Measurements from ENCODE around the gene EPM2A. TPM values are rescaled to one million over a fixed set of nuclear protein-coding genes. Genes with fewer than 3 reads are reported as not detected.

Gene EPM2A
- total RNA-seq, 2 donors from 2014 or later = 11.6 to 13.6 TPM

GRCh38 chr6:145608850-145609249, 126.5 kb downstream of the EPM2A start:
- peaks cover 2 to 3% of the 10 kb centered on the region in 2 donors for H3K9me3 Mint-ChIP-seq
- ATAC-seq (replicated peaks in 1 of 2) = no peak
- H3K27me3 Mint-ChIP-seq (ENCODE audit: low read depth) = peaks cover 6% of the 10 kb centered on the region
- no peak overlapping the region for H3K4me3 Mint-ChIP-seq
- H3K36me3 Mint-ChIP-seq (ENCODE audit: insufficient read depth in 2 of 2) = peaks cover 0 to 3% of the 10 kb centered on the region in 2 donors
- DNase-seq = no peak
- H3K27ac Mint-ChIP-seq = no peak overlapping the region
- no peaks in the 10 kb centered on the region for H3K4me1 Mint-ChIP-seq (ENCODE audit: low read depth)

DNA sequence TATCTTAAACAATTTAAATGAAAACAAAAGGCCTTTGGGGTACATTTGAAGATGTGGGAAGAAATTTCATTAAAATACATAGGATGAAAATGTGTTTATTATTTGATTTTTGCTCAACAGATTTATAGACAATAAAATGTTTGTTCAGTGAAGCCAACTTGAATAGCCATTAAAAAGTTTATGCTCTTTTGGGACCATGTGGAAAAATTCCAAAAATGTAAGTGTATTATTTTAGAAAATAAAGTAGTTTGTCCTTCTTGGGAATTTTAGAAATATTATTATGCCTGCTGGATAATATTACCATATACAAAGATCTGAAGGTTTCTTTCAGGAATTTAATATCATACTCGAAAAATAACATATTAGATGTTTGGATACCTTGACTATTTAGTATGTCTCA, 131.3 kb downstream of the EPM2A start:
- Mint-ChIP-seq H3K4me3 (no peak overlapping the region), H3K27me3 (ENCODE audit: low read depth) (peaks cover 6% of the 10 kb centered on the region), H3K36me3 (ENCODE audit: insufficient read depth in 2 of 2) (peaks cover 0 to 3% of the 10 kb centered on the region in 2 donors), H3K27ac (no peak overlapping the region), H3K4me1 (ENCODE audit: low read depth) (no peaks in the 10 kb centered on the region), H3K9me3 (peaks cover 2 to 3% of the 10 kb centered on the region in 2 donors)
- ATAC-seq (replicated peaks in 1 of 2) (no peak), DNase-seq (no peak)

GRCh38 chr6:145603424-145603833, 131.9 kb downstream of the EPM2A start:
- Mint-ChIP-seq H3K27ac (no peak overlapping the region), H3K4me3 (no peak overlapping the region), H3K9me3 (peaks cover 2 to 3% of the 10 kb centered on the region in 2 donors), H3K27me3 (ENCODE audit: low read depth) (peaks cover 6% of the 10 kb centered on the region), H3K36me3 (ENCODE audit: insufficient read depth in 2 of 2) (peaks cover 0 to 3% of the 10 kb centered on the region in 2 donors), H3K4me1 (ENCODE audit: low read depth) (no peaks in the 10 kb centered on the region)
- no peak for DNase-seq
- no peak for ATAC-seq (replicated peaks in 1 of 2)

GRCh38 chr6:145602726-145603326, 132.5 kb downstream of the EPM2A start:
- Mint-ChIP-seq H3K9me3 (peaks cover 2 to 3% of the 10 kb centered on the region in 2 donors), H3K36me3 (ENCODE audit: insufficient read depth in 2 of 2) (peaks cover 0 to 3% of the 10 kb centered on the region in 2 donors), H3K4me3 (no peak overlapping the region), H3K4me1 (ENCODE audit: low read depth) (no peaks in the 10 kb centered on the region), H3K27ac (no peak overlapping the region), H3K27me3 (ENCODE audit: low read depth) (peaks cover 6% of the 10 kb centered on the region)
- ATAC-seq (replicated peaks in 1 of 2) = no peak
- no peak for DNase-seq

- no peak for DNase-seq
- no peak overlapping the region for H3K27ac Mint-ChIP-seq
- no peaks in the 10 kb centered on the region for H3K4me1 Mint-ChIP-seq (ENCODE audit: low read depth)
- H3K9me3 Mint-ChIP-seq = no peaks in the 10 kb centered on the region
- H3K27me3 Mint-ChIP-seq (ENCODE audit: low read depth) = no peaks in the 10 kb centered on the region
- H3K4me3 Mint-ChIP-seq = no peak overlapping the region
- no peak for ATAC-seq (replicated peaks in 1 of 2)
- no peaks in the 10 kb centered on the region for H3K36me3 Mint-ChIP-seq (ENCODE audit: insufficient read depth in 2 of 2)
Observed at GRCh38 chr6:145601397-145601796, 133.9 kb downstream of the EPM2A start.

GRCh38 chr6:145600299-145600698, 135.0 kb downstream of the EPM2A start:
- DNase-seq (no peak), ATAC-seq (replicated peaks in 1 of 2) (no peak)
- Mint-ChIP-seq H3K4me1 (ENCODE audit: low read depth) (no peaks in the 10 kb centered on the region), H3K36me3 (ENCODE audit: insufficient read depth in 2 of 2) (no peaks in the 10 kb centered on the region), H3K4me3 (no peak overlapping the region), H3K27me3 (ENCODE audit: low read depth) (no peaks in the 10 kb centered on the region), H3K9me3 (no peaks in the 10 kb centered on the region), H3K27ac (no peak overlapping the region)

GRCh38 chr6:145588981-145589380, 146.3 kb downstream of the EPM2A start:
- ATAC-seq (replicated peaks in 1 of 2) (no peak), DNase-seq (no peak)
- no peaks in the 10 kb centered on the region for H3K36me3 Mint-ChIP-seq (ENCODE audit: insufficient read depth in 2 of 2)
- no peak overlapping the region for H3K27ac Mint-ChIP-seq
- peaks cover 0 to 1% of the 10 kb centered on the region in 2 donors for H3K9me3 Mint-ChIP-seq
- no peaks in the 10 kb centered on the region for H3K27me3 Mint-ChIP-seq (ENCODE audit: low read depth)
- H3K4me1 Mint-ChIP-seq (ENCODE audit: low read depth) = no peaks in the 10 kb centered on the region
- no peak overlapping the region for H3K4me3 Mint-ChIP-seq

DNA sequence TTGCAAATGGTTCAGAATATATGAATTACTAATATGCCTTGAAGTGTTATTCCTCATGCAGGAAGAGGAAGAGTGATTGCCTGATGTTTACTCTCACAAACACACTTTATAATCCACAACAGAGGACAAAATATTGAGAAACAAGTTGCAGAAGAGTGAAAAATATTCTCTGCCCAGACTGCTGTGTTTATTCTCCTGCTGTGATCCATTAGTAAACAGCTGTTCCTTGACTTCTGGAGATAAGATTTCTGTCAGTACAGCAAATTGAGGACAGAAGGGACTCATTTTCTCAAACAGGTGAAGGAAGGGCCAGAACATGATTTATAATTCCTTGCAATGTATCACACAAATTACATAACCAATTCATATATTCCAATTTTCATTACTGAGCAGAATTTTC, 148.0 kb downstream of the EPM2A start:
- Mint-ChIP-seq H3K36me3 (ENCODE audit: insufficient read depth in 2 of 2) (no peaks in the 10 kb centered on the region), H3K9me3 (peaks cover 3 to 5% of the 10 kb centered on the region in 2 donors), H3K27me3 (ENCODE audit: low read depth) (no peaks in the 10 kb centered on the region)

GRCh38 chr6:145583753-145584152, 151.6 kb downstream of the EPM2A start:
- Mint-ChIP-seq H3K36me3 (ENCODE audit: insufficient read depth in 2 of 2) (no peaks in the 10 kb centered on the region), H3K27ac (no peak overlapping the region), H3K4me3 (no peak overlapping the region), H3K9me3 (peaks cover 3 to 5% of the 10 kb centered on the region in 2 donors), H3K27me3 (ENCODE audit: low read depth) (no peaks in the 10 kb centered on the region), H3K4me1 (ENCODE audit: low read depth) (no peaks in the 10 kb centered on the region)
- DNase-seq (no peak), ATAC-seq (replicated peaks in 1 of 2) (no peak)

More for the DNA sequence above, 148.0 kb downstream of the EPM2A start:
- ATAC-seq (replicated peaks in 1 of 2) = no peak
- Mint-ChIP-seq H3K4me3 (no peak overlapping the region), H3K27ac (no peak overlapping the region), H3K4me1 (ENCODE audit: low read depth) (no peaks in the 10 kb centered on the region)
- no peak for DNase-seq

Other genes starting within 250 kb of the EPM2A start
- 1 to 10 TPM; 4.9 to 5.0 TPM for gene FBXO30, start 79.3 kb upstream of the EPM2A start, total RNA-seq
- gene SHPRH, start 228.8 kb upstream of the EPM2A start, total RNA-seq = 10 to 100 TPM; 13.8 to 14.5 TPM

Measured in activated T-cell treated with anti-CD3 and anti-CD28 coated beads, Interleukin-2, amount 50 U/mL, for 72 hours (primary cell).